Naive thymus-derived CD4-positive, alpha-beta T cell (primary cell): Measurements from ENCODE around the gene NUP210L. TPM values are rescaled to one million over a fixed set of nuclear protein-coding genes. Genes with fewer than 3 reads are reported as not detected.

ENCODE experiments used
- ATAC-seq: fragments of 150-1000 bp; cut with Tn5 transposase; 2 replicates; pipeline ENCODE4 v1.10.0; 2021; ENCODE audit warnings: mild to moderate bottlenecking, moderate library complexity
- CTCF ChIA-PET: fragments of 350-600 bp; sonication (Branson Sonifier 250); formaldehyde crosslinking; loops from one replicate; lab custom pipeline; 2021; ENCODE audit warnings: antibody characterized with exemption; lab: Charles Lee
- POLR2A ChIA-PET: fragments of 350-600 bp; sonication (Branson Sonifier 250); formaldehyde crosslinking; loops from one replicate; lab custom pipeline; 2021; ENCODE audit warnings: antibody characterized with exemption, inconsistent platforms; lab: Charles Lee
- DNase-seq, 9 donors: peaks; one replicate each; pipeline versions ENCODE4 v3.0.0 to v3.0.0-alpha.2; 2020 to 2022; ENCODE audit warnings: mixed read lengths in 1 of 9
- H3K27ac ChIP-seq: one replicate; pipeline ENCODE4 v1.7.0; 2013; ENCODE audit warnings: mild to moderate bottlenecking, low read depth, low read length, moderate library complexity
- H3K27me3 ChIP-seq, 2 donors: one replicate each; pipeline ENCODE4 v1.7.0; 2013; ENCODE audit warnings: low read length in 2 of 2, mild to moderate bottlenecking in 2 of 2, moderate library complexity in 2 of 2; ENCODE audit not compliant: control insufficient read depth in 2 of 2, insufficient read depth in 2 of 2
- H3K36me3 ChIP-seq, 3 experiments: 1 replicate in 2 of 3; 2 replicates in 1 of 3; pipeline ENCODE4 v1.7.0; 2013; ENCODE audit warnings: low read length in 3 of 3, mild to moderate bottlenecking in 3 of 3, moderate library complexity in 1 of 3; ENCODE audit not compliant: insufficient read depth in 3 of 3, control insufficient read depth in 2 of 3
- H3K4me1 ChIP-seq, 2 donors: one replicate each; pipeline ENCODE4 v1.7.0; 2013; ENCODE audit warnings: low read length in 2 of 2, mild to moderate bottlenecking in 2 of 2, moderate library complexity in 1 of 2; ENCODE audit not compliant: control insufficient read depth in 2 of 2, insufficient read depth in 2 of 2
- H3K4me3 ChIP-seq: 2 replicates; pipeline ENCODE4 v1.7.0; 2013; ENCODE audit warnings: mild to moderate bottlenecking, low read length
- H3K9me3 ChIP-seq, 3 experiments: 1 replicate in 2 of 3; 2 replicates in 1 of 3; pipeline ENCODE4 v1.7.0; 2013; ENCODE audit warnings: low read length in 3 of 3; ENCODE audit not compliant: control insufficient read depth in 2 of 3
- H3K27ac Mint-ChIP-seq, 9 donors: one replicate each; pipeline ENCODE4 v1.8.0; 2020 to 2022; ENCODE audit warnings: mixed read lengths in 9 of 9, mild to moderate bottlenecking in 8 of 9, moderate library complexity in 5 of 9, inconsistent platforms in 2 of 9
- H3K27me3 Mint-ChIP-seq, 5 donors: one replicate each; pipeline ENCODE4 v1.8.0; 2021 to 2022; ENCODE audit warnings: mixed read lengths in 5 of 5, mild to moderate bottlenecking in 1 of 5
- H3K36me3 Mint-ChIP-seq, 5 donors: one replicate each; pipeline ENCODE4 v1.8.0; 2020 to 2022; ENCODE audit warnings: mixed read lengths in 5 of 5, mild to moderate bottlenecking in 3 of 5, inconsistent platforms in 1 of 5
- H3K4me1 Mint-ChIP-seq, 7 donors: one replicate each; pipeline ENCODE4 v1.8.0; 2020 to 2022; ENCODE audit warnings: mixed read lengths in 7 of 7, mild to moderate bottlenecking in 3 of 7, inconsistent platforms in 1 of 7
- H3K4me3 Mint-ChIP-seq, 10 donors: one replicate each; pipeline ENCODE4 v1.8.0; 2020 to 2022; ENCODE audit warnings: mild to moderate bottlenecking in 10 of 10, mixed read lengths in 10 of 10, moderate library complexity in 6 of 10, inconsistent platforms in 2 of 10
- H3K9me3 Mint-ChIP-seq, 11 donors: one replicate each; pipeline ENCODE4 v1.8.0; 2020 to 2022; ENCODE audit warnings: mixed read lengths in 11 of 11, mild to moderate bottlenecking in 4 of 11, inconsistent platforms in 1 of 11, moderate library complexity in 1 of 11
- intact Hi-C, 2 donors: fragments of 100-400 bp; cut with micrococcal nuclease; formaldehyde crosslinking; loops; one replicate each; pipeline ENCODE4 v1.15.1; 2023
- polyA plus RNA-seq, 2 donors: library from polyadenylated mRNA; unstranded; fragments of 300-500 nt; fragmentation: Illumina TruSeq; gene quantifications; one replicate each; pipeline ENCODE4 v1.2.3, GENCODE V29; 2021
- total RNA-seq, 6 experiments: library from RNA in 5 of 6; stranded (reverse) in 5 of 6; gene quantifications; 1 replicate in 5 of 6; 2 replicates in 1 of 6; pipeline ENCODE4 v1.2.3 and lab custom pipeline; 2021 to 2026

The NUP210L gene
- total and polyA plus RNA-seq, 7 experiments from 2014 or later: 0.11 to 0.16 (median 0.15) TPM; not detected in 3

GRCh38 chr1:154181944-154182343 is 27.1 kb upstream of the NUP210L start:
- CTCF ChIA-PET: interaction anchor here (0.6 to 1.8 kb wide), 2 partner anchors 24 to 195 kb away, joined by 3 to 7 read pairs; no protein-coding TSS in a partner anchor
- Histone ChIP-seq H3K4me3 (peak overlapping the region; percentile 93), H3K4me1 (peaks cover 37 to 57% of the 10 kb centered on the region in 2 donors), H3K9me3 (no peaks in the 10 kb centered on the region), H3K36me3 (peaks cover 0 to 11% (median 0%) of the 10 kb centered on the region in 3 experiments), H3K27ac (peak overlapping the region; percentile 95), H3K27me3 (no peaks in the 10 kb centered on the region)
- DNase-seq: peak in 3 of 9 donors; percentile 53 to 73 (median 56)
- no peak for ATAC-seq
- H3K27me3 Mint-ChIP-seq: peaks cover 0 to 3% (median 0%) of the 10 kb centered on the region in 5 donors
- intact Hi-C loops: loop anchor here (1.0 to 10.0 kb wide), 9 partner anchors 25 to 510 kb away; partner anchors contain the start of genes UBE2Q1 (in 2 of the 2), HAX1 (in 1 of the 2), ILF2 (in 1 of the 2) and RPS27 (in 1 of the 2)
- H3K4me3 Mint-ChIP-seq: peak overlapping the region; percentile 98 to 100 (median 100)
- peaks cover 0 to 3% (median 0%) of the 10 kb centered on the region in 11 donors for H3K9me3 Mint-ChIP-seq
- H3K36me3 Mint-ChIP-seq: peaks cover 0 to 32% (median 4%) of the 10 kb centered on the region in 5 donors
- peak overlapping the region; percentile 98 to 100 (median 99) for H3K27ac Mint-ChIP-seq
- POLR2A ChIA-PET: interaction anchor here (0.7 to 10.3 kb wide), 9 partner anchors 8 to 400 kb away, joined by 3 to 115 read pairs (median 3); partner anchors contain the start of genes NUP210L, RPS27, TPM3 and UBAP2L
- peaks cover 58 to 63% (median 62%) of the 10 kb centered on the region in 7 donors for H3K4me1 Mint-ChIP-seq

- POLR2A ChIA-PET: interaction anchor here (1.3 to 10.3 kb wide), 4 partner anchors 11 to 189 kb away, joined by 3 to 115 read pairs (median 30); partner anchors contain the start of genes NUP210L and RPS27
- peaks cover 4 to 39% (median 9%) of the 10 kb centered on the region in 5 donors for H3K36me3 Mint-ChIP-seq
- H3K9me3 ChIP-seq: no peaks in the 10 kb centered on the region
- intact Hi-C loops: loop anchor here in 1 of 2 donors (5.0 to 10.0 kb wide), 2 partner anchors 375 to 508 kb away; partner anchors contain the start of genes ILF2 and UBE2Q1
- H3K4me3 ChIP-seq: peak overlapping the region; percentile 5
- H3K4me1 Mint-ChIP-seq: peaks cover 66 to 81% (median 75%) of the 10 kb centered on the region in 7 donors
- H3K9me3 Mint-ChIP-seq: peaks cover 0 to 3% (median 0%) of the 10 kb centered on the region in 11 donors
- CTCF ChIA-PET: interaction anchor here (0.5 to 0.7 kb wide), 2 partner anchors 86 to 803 kb away, joined by 3 read pairs; no protein-coding TSS in a partner anchor
- peaks cover 3 to 22% (median 8%) of the 10 kb centered on the region in 3 experiments for H3K36me3 ChIP-seq
- H3K4me1 ChIP-seq: peaks cover 47 to 74% of the 10 kb centered on the region in 2 donors
- H3K27me3 Mint-ChIP-seq: peaks cover 0 to 3% (median 0%) of the 10 kb centered on the region in 5 donors
- peak overlapping the region; percentile 95 for H3K27ac ChIP-seq
- no peaks in the 10 kb centered on the region for H3K27me3 ChIP-seq
- H3K4me3 Mint-ChIP-seq: peak overlapping the region; percentile 73 to 100 (median 98)
- H3K27ac Mint-ChIP-seq: peak overlapping the region; percentile 66 to 99 (median 98)
- ATAC-seq (no peak), DNase-seq (no peak)
Measured at GRCh38 chr1:154179946-154180687, 25.2 kb upstream of the NUP210L start.

- Mint-ChIP-seq H3K27ac (peak overlapping the region; percentile 66 to 99 (median 98)), H3K9me3 (peaks cover 0 to 3% (median 0%) of the 10 kb centered on the region in 11 donors), H3K36me3 (peaks cover 4 to 42% (median 13%) of the 10 kb centered on the region in 5 donors), H3K4me1 (peaks cover 66 to 82% (median 75%) of the 10 kb centered on the region in 7 donors), H3K4me3 (peak overlapping the region; percentile 67 to 100 (median 98)), H3K27me3 (peaks cover 0 to 3% (median 0%) of the 10 kb centered on the region in 5 donors)
- Histone ChIP-seq H3K9me3 (no peaks in the 10 kb centered on the region), H3K27me3 (no peaks in the 10 kb centered on the region), H3K4me1 (peaks cover 47 to 74% of the 10 kb centered on the region in 2 donors), H3K27ac (peak overlapping the region; percentile 95), H3K4me3 (peak overlapping the region; percentile 16), H3K36me3 (peaks cover 3 to 30% (median 8%) of the 10 kb centered on the region in 3 experiments)
- CTCF ChIA-PET: interaction anchor here (1.5 kb wide), 1 partner anchor 22 kb away, joined by 4 read pairs; no protein-coding TSS in a partner anchor
- ATAC-seq (no peak), DNase-seq (no peak)
- POLR2A ChIA-PET: interaction anchor here (0.7 to 10.3 kb wide), 5 partner anchors 10 to 259 kb away, joined by 3 to 115 read pairs (median 15); partner anchors contain the start of genes NUP210L and RPS27
- intact Hi-C loops: no loop called here
Measured at GRCh38 chr1:154178911-154179811, 24.3 kb upstream of the NUP210L start.

GRCh38 chr1:154178013-154178412 is 23.1 kb upstream of the NUP210L start:
- ATAC-seq (no peak), DNase-seq (peak in 1 of 9 donors; percentile 28)
- intact Hi-C loops: no loop called here
- POLR2A ChIA-PET: interaction anchor here (1.4 to 10.3 kb wide), 3 partner anchors 22 to 187 kb away, joined by 8 to 115 read pairs (median 10); partner anchors contain the start of genes NUP210L and RPS27
- Histone ChIP-seq H3K4me1 (peaks cover 47 to 68% of the 10 kb centered on the region in 2 donors), H3K36me3 (peaks cover 7 to 32% (median 8%) of the 10 kb centered on the region in 3 experiments), H3K27ac (peak overlapping the region; percentile 95), H3K4me3 (no peak overlapping the region), H3K27me3 (no peaks in the 10 kb centered on the region), H3K9me3 (no peaks in the 10 kb centered on the region)
- Mint-ChIP-seq H3K4me1 (peaks cover 61 to 78% (median 71%) of the 10 kb centered on the region in 7 donors), H3K9me3 (peaks cover 0 to 2% (median 0%) of the 10 kb centered on the region in 11 donors), H3K27ac (peak overlapping the region; percentile 35 to 99 (median 92)), H3K36me3 (peaks cover 3 to 42% (median 14%) of the 10 kb centered on the region in 5 donors), H3K27me3 (peaks cover 0 to 2% (median 0%) of the 10 kb centered on the region in 5 donors), H3K4me3 (peak overlapping the region; percentile 67 to 100 (median 98))
- CTCF ChIA-PET: interaction anchor here (0.6 to 1.6 kb wide), 3 partner anchors 18 to 27 kb away, joined by 3 to 4 read pairs (median 3); no protein-coding TSS in a partner anchor

GRCh38 chr1:154176337-154176736 is 21.5 kb upstream of the NUP210L start:
- H3K9me3 ChIP-seq: no peaks in the 10 kb centered on the region
- DNase-seq (no peak), ATAC-seq (no peak)
- peaks cover 58 to 85% (median 73%) of the 10 kb centered on the region in 7 donors for H3K4me1 Mint-ChIP-seq
- no peaks in the 10 kb centered on the region for H3K27me3 ChIP-seq
- no peaks in the 10 kb centered on the region for H3K27me3 Mint-ChIP-seq
- peak overlapping the region; percentile 32 to 99 (median 79) for H3K27ac Mint-ChIP-seq
- H3K4me3 ChIP-seq: no peak overlapping the region
- peaks cover 22 to 42% (median 23%) of the 10 kb centered on the region in 3 experiments for H3K36me3 ChIP-seq
- peaks cover 8 to 49% (median 30%) of the 10 kb centered on the region in 5 donors for H3K36me3 Mint-ChIP-seq
- ChIA-PET POLR2A (interaction anchor here (0.8 to 10.3 kb wide), 4 partner anchors 9 to 181 kb away, joined by 3 to 115 read pairs (median 4); partner anchors contain the start of gene NUP210L), CTCF (interaction anchor here (0.6 to 1.4 kb wide), 3 partner anchors 18 to 227 kb away, joined by 3 to 5 read pairs (median 3); no protein-coding TSS in a partner anchor)
- H3K27ac ChIP-seq: peak overlapping the region; percentile 95
- intact Hi-C loops: no loop called here
- no peaks in the 10 kb centered on the region for H3K9me3 Mint-ChIP-seq
- peak overlapping the region; percentile 10 to 100 (median 62) for H3K4me3 Mint-ChIP-seq
- H3K4me1 ChIP-seq: peaks cover 47 to 58% of the 10 kb centered on the region in 2 donors
